Heart right ventricle (tissue), 16 donors: ENCODE measurements around the gene KRT24. TPM values are rescaled to one million over a fixed set of nuclear protein-coding genes. Genes with fewer than 3 reads are reported as not detected.

ENCODE experiments used
- ATAC-seq, 8 donors: fragments of 200-7000 bp; cut with Tn5 transposase; one replicate each; pipeline ENCODE4 v1.9.1; 2020; ENCODE audit warnings: mild to moderate bottlenecking in 8 of 8, moderate library complexity in 8 of 8, moderate number of reproducible peaks in 1 of 8
- DNase-seq, 2 donors: peaks; one replicate each; pipeline ENCODE4 v3.0.0-alpha.2; 2020
- H3K27ac ChIP-seq, 10 donors: fragments of 200-600 bp; sonication (generic) in 2 of 10; one replicate each; pipeline versions ENCODE4 v1.5.0 to v1.8.0; 2020 to 2022; ENCODE audit warnings: mild to moderate bottlenecking in 3 of 10
- H3K27me3 ChIP-seq, 7 donors: fragments of 200-600 bp; one replicate each; pipeline ENCODE4 v1.8.0; 2021 to 2022; ENCODE audit warnings: mild to moderate bottlenecking in 2 of 7
- H3K36me3 ChIP-seq, 9 donors: fragments of 200-600 bp; sonication (generic) in 1 of 9; one replicate each; pipeline versions ENCODE4 v1.5.0 to v1.8.0; 2020 to 2022; ENCODE audit warnings: mild to moderate bottlenecking in 2 of 9
- H3K4me1 ChIP-seq, 9 donors: fragments of 200-600 bp; sonication (generic) in 1 of 9; one replicate each; pipeline versions ENCODE4 v1.5.0 to v1.8.0; 2020 to 2022; ENCODE audit warnings: mild to moderate bottlenecking in 4 of 9
- H3K4me3 ChIP-seq, 10 donors: fragments of 200-600 bp; sonication (generic) in 2 of 10; one replicate each; pipeline versions ENCODE4 v1.5.0 to v1.8.0; 2020 to 2022; ENCODE audit warnings: mild to moderate bottlenecking in 7 of 10, moderate library complexity in 2 of 10
- H3K9me3 ChIP-seq, 11 donors: fragments of 200-600 bp in 10 of 11; sonication (generic) in 2 of 11; one replicate each; pipeline versions ENCODE4 v1.5.0 to v1.8.0; 2013 to 2022; ENCODE audit warnings: mild to moderate bottlenecking in 2 of 11, control low read depth in 1 of 11, moderate library complexity in 1 of 11
- CTCF ChIP-seq, 9 donors: fragments of 200-600 bp; sonication (generic) in 2 of 9; IDR thresholded peaks; one replicate each; pipeline versions ENCODE4 v1.5.0 to v1.8.0; 2021 to 2022; ENCODE audit warnings: antibody characterized with exemption in 9 of 9, mild to moderate bottlenecking in 5 of 9, moderate library complexity in 1 of 9
- WGBS, 2 donors: extraction: QIAGEN DNeasy Blood & Tissue Kit; methylation state at CpG; one replicate each; pipeline ENCODE4 v1.1.7; 2013; ENCODE audit warnings: inconsistent platforms in 1 of 2; 5-methylcytosine and 5-hydroxymethylcytosine counted together
- intact Hi-C, 10 donors: fragments of 100-400 bp; cut with DNase I; formaldehyde crosslinking; loops; one replicate each; pipeline versions ENCODE4 v1.11.1 to v1.14.2; 2022
- polyA plus RNA-seq, 2 donors: library from polyadenylated mRNA; stranded (reverse); fragments of 200-250 nt; gene quantifications; one replicate each; pipeline ENCODE4 v1.2.3, GENCODE V29; 2013
- total RNA-seq, 10 donors: library from RNA; stranded (reverse); fragmentation: NEBNext Ultra II Directional in 3 of 10; extraction: Animal tissue kit (Norgen Biotek cat#: 25700) in 3 of 10; gene quantifications; one replicate each; pipeline versions ENCODE4 v1.2.1 to v1.2.4, GENCODE V29; 2021 to 2023
- donor health status: Arrhythmogenic right ventricular cardiomyopathy.
- donor health status: ischemic (EF 13 %, LVEDD 7.1; RV severe dilation, severe dysfunction).
- donor health status: healthy with polysubstance abuse.
- donor health status: DM: no; HTN: yes; CAD: no.
- donor health status: DM: no; HTN: no; CAD: no.
- donor health status: ischemic (EF 25% LVEDD 6.9; RV normal size, moderate dysfunction).
- donor health status: ischemic (EF 25% LVEDD 5.7; RV mildly dilated, moderate dysfunction).
- donor health status: healthy.
- donor health status: DM: yes; HTN: yes; CAD: no.
- donor health status: Ischemic cardiomyopathy.
- donor health status: ischemic (EF 35%, LVEDD 5.7; RV mildly dilated, moderate dysfunction).
- donor health status: nonischemic (EF 11% LVEDD 7.7; RV severe dilation, severe dysfunction).
- donor health status: DM: yes; HTN: yes; CAD: no.
- donor health status: PGD.
- donor health status: ischemic (EF 29% LVEDD 5.4; RV normal size, mild dysfunction).
- donor health status: nonischemic (EF 23%, LVEDD 6.1; RV moderate dilation, normal function).

KRT24 gene
- total and polyA plus RNA-seq, 12 donors, result not detected

- H3K27ac ChIP-seq, result no peak overlapping the region
- H3K4me1 ChIP-seq, result no peaks in the 10 kb centered on the region
- H3K9me3 ChIP-seq, result no peaks in the 10 kb centered on the region
- DNase-seq (no peak), ATAC-seq (no peak)
- no peak overlapping the region for H3K4me3 ChIP-seq
- peaks cover 0 to 10% (median 0%) of the 10 kb centered on the region in 7 donors for H3K27me3 ChIP-seq
- no peaks in the 10 kb centered on the region for H3K36me3 ChIP-seq
- WGBS, 2 donors, result 85 to 86% methylated on average over 5 of the region's 5 CpGs
- no peak for TF ChIP-seq CTCF (IDR thresholded peaks at IDR 0.05)
- intact Hi-C loops, result no loop called here
Observed at GRCh38 chr17:40687106-40687505, 16.4 kb downstream of the KRT24 start.

GRCh38 chr17:40686192-40686591 is 17.4 kb downstream of the KRT24 start:
- intact Hi-C loops, result no loop called here
- Histone ChIP-seq H3K27ac (no peak overlapping the region), H3K27me3 (peaks cover 0 to 10% (median 0%) of the 10 kb centered on the region in 7 donors), H3K4me3 (no peak overlapping the region), H3K9me3 (no peaks in the 10 kb centered on the region), H3K4me1 (no peaks in the 10 kb centered on the region), H3K36me3 (no peaks in the 10 kb centered on the region)
- 40 to 45% methylated on average over 4 of the region's 4 CpGs for WGBS, 2 donors
- DNase-seq (no peak), ATAC-seq (no peak)
- TF ChIP-seq CTCF (IDR thresholded peaks at IDR 0.05), result no peak

GRCh38 chr17:40680998-40681397 is 22.6 kb downstream of the KRT24 start:
- no peak for TF ChIP-seq CTCF (IDR thresholded peaks at IDR 0.05)
- Histone ChIP-seq H3K27me3 (peaks cover 0 to 44% (median 9%) of the 10 kb centered on the region in 7 donors), H3K9me3 (no peaks in the 10 kb centered on the region), H3K27ac (no peak overlapping the region), H3K4me3 (no peak overlapping the region), H3K4me1 (no peaks in the 10 kb centered on the region), H3K36me3 (no peaks in the 10 kb centered on the region)
- no peak for DNase-seq
- intact Hi-C loops, result no loop called here
- ATAC-seq, result no peak

GRCh38 chr17:40679523-40679907 is 24.0 kb downstream of the KRT24 start:
- intact Hi-C loops, result no loop called here
- no peak for TF ChIP-seq CTCF (IDR thresholded peaks at IDR 0.05)
- peaks cover 0 to 48% (median 9%) of the 10 kb centered on the region in 7 donors for H3K27me3 ChIP-seq

More at GRCh38 chr17:40679523-40679907, 24.0 kb downstream of the KRT24 start:
- no peak for DNase-seq
- H3K36me3 ChIP-seq, result no peaks in the 10 kb centered on the region
- ATAC-seq, result no peak
- H3K4me1 ChIP-seq, result no peaks in the 10 kb centered on the region
- no peak overlapping the region for H3K27ac ChIP-seq
- H3K4me3 ChIP-seq, result no peak overlapping the region
- no peaks in the 10 kb centered on the region for H3K9me3 ChIP-seq
- WGBS, 2 donors, result 90 to 91% methylated on average over 2 of the region's 2 CpGs
